Stimulated activated CD4-positive, alpha-beta T cell treated with anti-CD3 and anti-CD28 coated beads, Interleukin-1b, Interleukin-23, amount 100 ng/mL, for 1 hour (primary cell): ENCODE data around the gene ZBTB20.

Experiments
- DNase-seq, 2 donors: peaks; one replicate each; pipeline ENCODE4 v3.0.0-alpha.2; 2020; ENCODE audit warnings: low read depth in 2 of 2

Gene ZBTB20

DNA sequence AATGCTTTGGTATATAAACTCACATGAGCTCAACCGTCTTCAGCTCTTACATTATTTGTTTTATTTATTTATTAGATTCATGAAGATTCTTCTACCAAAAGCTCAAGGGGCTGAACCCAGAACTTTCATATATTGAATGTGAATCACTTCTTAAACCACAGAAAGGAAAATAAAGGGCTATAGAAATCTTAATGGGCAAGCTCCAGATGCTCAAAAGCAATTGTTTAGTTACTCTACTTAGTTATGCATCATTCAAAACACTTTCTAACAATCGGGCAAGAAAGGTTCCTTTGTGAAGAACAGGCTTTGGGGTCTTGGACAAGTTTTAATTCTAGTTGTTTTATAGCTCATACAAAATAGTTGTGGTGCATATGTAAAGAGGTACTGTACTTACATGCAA is 473.1 kb downstream of the ZBTB20 start:
- DNase-seq, result no peak

DNA sequence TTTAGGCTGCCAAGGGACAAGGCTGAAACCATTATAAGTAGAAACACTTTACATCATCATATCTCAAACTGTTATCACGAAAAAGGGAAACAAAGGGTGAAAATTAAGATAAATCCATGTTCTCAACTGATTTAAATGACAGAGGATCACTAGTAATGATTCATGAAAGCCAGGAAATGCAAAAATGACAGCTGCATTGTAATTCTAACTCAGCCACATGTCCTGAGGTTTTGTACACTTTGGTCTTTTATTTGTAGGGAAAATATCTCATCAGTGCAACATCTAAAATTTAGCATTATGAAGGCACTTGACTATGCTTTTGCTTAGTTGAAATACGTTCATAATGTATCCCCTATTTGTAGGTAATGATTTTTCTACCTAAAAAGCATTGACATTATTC is 473.6 kb downstream of the ZBTB20 start:
- DNase-seq, result no peak

DNA sequence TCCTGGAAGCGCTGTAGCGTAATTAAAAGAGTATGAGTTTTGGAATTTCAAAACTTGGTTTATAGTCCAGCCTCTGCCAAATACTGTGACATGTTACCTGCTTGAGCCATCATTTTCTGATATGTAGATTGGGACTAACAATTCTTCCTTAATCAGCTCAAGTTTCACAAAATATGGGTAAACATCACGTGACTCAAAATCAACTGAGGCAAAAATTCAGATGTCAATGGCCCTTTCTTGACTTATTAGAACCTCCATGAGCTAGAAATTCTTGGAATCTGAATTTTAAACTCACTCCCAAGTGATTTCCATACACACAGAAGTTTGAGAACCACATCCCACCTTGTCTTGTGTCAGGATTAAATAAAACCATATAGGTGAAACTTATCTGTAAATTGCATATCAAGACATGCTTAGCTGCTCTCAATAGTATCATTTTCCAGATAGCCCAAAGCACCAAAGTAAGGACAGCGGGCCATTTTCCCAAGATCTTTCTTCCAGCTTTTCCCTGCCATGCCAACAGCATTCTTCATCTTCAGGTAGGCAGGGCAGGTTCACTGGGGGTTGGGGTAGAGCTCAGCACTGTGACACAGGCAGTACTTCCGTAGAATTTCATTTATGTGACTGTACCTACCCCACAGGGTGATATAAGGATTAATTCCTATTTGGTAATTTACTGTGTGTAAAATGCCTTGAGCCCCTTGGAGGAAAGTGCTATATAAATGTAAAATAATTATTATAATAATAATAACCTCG is 474.2 kb downstream of the ZBTB20 start:
- no peak for DNase-seq

DNA sequence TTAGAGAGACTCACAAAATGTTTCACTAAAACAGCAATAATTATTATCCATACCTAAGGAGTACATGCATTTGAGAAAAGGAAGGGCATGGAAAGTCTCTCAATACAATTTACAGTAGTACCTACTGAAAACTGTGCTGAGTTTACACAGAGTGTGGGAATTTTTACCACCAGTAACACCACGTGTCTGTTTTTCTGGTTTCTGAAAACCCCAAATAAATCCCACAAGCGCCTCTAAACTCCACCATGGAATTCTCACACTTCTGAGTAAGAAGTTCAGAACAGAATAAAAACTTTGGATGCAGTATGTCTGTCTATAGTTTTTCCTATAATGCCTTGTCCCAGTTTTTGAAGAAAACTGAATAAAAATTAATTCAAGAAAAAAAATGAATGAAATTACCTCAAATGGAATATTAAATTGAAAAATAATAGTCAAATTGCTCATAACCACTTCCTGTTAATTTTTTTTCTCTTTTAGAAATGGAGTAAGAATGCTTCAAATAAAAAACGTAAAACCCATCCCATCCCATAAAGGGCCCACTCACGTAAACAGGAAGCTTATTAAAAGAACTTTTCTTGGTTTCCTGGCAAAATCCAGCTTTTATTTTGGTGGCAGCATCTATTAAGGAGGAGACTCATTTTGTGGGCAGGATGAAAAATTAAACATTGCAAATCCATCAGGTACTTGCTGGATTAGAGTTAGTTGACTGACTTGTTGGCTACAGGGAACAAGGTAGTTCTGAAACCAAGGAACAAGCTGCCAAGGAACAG is 475.2 kb downstream of the ZBTB20 start:
- DNase-seq, result no peak

DNA sequence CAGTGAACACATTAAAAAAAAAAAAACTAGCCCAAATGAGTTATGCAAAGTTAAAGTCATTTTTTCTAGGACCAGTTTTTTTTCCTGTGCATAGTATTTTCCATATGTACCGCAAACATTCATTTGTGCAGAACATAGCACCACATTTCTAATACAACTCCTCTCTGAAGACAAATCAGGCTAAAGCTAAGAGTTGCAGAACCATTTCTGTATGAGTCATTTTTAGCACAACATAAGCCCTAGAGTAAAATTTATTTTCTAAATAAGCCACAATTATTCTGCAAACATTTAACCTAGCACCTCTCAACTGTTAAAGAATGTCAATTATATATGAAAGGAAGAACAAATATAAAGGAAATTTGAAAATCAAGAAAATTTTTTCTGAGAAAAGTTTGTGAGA is 477.5 kb downstream of the ZBTB20 start:
- no peak for DNase-seq

DNA sequence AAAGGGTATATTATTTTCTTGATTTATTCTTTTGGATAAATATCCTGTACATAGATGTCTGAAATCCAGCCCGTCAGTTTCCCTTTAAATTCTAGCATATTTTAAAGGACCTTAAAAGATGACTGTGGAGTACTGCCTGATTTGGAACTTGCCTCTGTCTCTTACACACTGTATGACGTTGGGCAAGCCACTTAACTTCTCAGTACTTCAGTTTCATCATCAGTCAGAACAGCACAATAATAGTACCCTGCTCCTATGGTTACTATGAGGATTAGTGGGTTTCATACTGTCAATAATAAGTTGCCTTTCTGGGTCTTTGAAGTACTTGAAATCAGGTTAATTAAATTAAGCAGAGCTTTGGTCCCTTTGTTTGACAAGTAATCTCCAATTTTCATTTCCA is 479.0 kb downstream of the ZBTB20 start:
- DNase-seq, result no peak

DNA sequence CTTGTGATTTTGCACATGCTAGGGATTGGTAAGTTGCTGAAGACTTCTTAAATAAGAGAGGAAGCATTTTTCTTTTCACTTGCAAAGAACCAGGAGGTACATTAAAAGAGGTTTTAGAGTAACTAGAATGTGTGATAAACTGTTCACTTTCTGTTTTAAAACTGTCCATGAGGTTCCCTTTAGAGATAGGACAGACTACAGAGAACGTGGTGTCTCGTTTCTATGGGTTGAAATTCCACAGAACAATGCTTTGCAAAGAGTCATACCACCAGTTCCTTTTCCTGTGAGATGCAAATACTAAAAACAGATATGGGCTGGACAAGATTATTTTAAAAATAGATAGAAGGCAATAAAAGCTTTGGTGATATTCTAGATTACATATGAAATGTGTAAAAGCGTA is 480.5 kb downstream of the ZBTB20 start:
- no peak for DNase-seq

DNA sequence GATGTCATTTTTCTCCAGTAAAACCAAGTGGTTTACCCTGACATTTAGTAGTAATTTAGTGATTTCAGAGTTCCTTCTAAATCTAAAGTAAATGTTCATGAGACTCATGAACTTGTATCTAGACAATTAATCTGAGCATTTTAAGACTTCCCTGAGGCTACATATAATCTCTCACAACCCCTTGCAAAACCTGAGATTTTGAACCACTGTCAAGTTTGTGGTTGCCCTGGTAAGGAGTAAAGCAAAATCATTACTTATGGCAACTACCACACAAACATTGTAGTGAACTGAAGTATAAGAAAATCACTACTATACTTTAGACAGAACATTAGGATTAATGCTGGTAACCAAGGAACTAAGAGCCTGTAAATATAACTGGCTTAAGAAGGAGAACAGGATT is 483.1 kb downstream of the ZBTB20 start:
- no peak for DNase-seq

DNA sequence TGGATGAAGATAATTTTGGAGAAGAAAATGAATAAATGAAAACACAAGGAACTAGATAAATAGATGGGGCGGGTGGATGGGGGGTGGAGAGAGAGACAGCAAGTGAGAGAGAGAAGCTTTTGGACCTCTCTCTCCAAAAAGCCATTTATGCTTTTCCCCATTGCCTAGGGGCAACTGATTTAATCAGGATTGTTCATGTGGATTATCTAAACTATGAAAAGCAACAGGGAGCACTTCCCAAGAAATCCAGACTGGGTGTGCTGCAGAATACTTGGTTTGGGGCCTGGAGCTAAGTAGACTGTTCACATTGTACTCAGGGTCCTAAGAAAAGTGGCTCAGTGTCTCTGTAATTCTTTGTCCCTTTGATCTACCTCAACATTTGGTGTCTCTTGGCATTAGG is 486.3 kb downstream of the ZBTB20 start:
- no peak for DNase-seq

DNA sequence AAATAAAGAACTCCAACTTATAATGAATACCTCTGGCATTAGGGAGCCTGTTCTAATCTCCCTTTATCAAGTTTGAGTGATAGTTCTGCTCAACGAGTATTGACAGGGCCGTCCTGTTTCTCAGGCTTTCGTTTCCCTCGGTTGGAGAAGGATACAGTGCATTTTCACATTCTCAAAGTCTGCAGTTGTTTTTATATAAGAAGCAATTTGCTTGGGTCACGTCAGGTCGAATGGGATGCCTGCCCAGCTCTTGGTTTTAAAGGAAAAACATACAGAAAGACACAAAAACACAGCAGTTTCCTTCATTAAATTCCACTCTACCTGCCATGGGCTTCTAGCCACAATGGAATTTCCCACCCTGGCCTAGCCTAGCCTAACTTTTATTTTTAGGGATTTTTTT is 487.0 kb downstream of the ZBTB20 start:
- no peak for DNase-seq

DNA sequence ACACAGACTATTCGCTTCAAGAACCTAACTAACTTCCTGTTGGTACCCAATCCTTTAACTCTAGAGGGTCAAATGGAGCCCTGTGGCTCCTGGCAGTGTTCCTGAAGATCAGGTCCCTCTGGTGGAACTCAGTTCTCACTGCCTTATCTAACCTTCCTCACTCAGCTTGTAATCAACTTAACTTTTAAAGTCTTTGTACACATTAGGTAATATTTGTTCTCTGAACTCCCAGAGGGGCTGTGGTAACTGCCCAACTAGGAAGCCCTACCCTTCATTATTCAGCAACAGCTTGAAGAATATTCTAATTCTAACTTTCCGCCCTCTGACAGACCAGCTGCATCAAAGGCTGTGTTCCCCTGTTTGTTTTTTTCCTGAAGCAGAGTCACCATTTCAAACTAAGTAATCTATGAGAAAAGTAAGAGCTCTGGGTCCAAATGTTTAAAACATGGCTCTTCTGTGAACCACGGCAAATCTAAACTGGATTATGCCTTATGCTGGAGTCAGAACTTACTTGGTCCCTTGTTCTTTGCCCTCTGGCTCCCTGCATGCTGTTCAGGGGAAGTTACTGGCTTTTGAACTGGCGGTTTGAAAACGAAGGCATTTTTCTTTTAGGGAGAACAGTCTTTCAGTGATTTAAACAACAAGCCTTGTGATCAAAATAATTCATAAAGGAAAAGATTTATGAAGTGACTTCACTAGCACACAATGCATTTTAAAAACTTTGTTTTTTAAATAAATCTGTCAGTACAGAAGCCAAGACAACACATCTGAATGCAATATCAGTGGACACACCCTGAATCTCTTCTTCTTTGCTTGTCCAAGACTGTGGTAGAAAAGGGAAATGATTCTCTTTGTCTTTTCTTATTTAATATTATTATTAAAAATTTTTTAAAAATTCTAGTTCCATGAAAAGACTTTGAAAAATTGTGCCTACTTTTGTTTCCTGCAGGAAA is 487.7 kb downstream of the ZBTB20 start:
- DNase-seq, result no peak

DNA sequence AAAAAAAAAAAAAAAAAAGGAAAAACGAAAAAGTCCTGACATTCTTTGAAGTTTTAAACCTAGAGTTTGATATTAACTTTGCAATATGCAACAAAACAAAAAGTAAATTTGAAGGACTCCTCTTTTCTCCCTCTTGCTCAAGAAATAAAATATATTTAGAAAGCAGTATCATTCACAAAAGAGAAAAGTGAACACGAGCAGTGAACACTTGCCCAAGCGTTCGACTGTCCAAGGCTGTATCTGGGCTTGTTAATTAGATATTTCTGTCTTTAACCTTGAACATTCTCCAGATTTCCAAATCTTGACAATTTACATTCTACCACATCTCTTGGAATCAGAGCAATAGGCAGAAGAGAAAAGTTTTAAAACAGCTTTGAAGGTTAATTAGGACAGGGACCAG is 495.5 kb downstream of the ZBTB20 start:
- no peak for DNase-seq

DNA sequence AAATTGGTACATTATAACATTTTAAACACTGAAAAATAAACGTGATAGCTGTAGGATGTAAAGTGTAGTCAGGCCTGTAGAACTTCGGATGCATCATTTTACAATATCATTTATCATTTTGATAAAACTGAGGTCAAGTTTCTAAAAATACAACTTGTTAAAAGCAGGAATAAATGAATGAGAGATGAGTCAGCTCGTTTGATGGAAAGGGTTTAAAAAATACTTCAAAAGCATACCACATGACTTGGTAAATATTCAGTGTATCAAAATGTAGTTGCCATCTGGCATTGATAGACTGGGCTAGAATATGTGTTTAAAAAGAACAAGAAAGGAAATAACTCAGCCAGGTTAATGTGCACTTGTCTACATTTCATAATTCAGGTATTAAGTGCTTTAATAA is 496.3 kb downstream of the ZBTB20 start:
- no peak for DNase-seq

DNA sequence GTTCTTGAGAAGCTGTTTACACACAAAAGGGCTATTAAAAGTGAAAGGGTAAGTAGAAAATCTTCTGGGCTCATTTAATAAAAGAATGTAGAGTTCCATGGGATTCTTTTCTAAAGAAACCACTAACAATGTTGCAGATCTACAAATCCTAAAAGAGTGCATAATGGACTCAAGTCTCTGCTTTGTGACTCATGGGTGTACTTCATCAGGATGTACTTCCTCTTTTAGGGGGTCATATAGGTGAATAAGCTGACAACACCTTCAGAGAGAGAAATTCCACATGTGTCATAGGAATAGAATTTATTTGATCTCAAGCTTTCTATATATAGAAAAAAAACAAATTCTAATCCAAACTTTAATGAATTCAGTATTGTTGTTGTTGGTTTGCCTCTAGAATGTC is 497.8 kb downstream of the ZBTB20 start:
- no peak for DNase-seq

DNA sequence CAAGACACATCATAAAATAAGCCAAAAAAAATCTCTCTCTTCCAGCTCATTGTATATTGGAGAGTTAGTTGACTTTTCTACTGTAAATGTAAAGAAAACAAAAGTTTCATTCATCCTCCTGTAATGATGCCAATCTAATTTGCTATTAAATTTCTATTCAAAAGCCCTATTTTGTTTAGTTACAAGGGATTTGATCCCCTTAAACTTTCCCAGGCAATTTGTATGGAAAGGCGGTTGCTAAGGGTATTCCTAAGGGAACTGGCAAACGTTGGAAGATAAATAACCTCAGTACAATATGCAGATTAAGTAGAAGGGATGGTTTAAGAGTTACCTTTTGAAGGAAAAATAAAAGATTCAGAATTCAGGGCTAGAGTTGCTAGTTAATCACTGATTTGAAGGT is 500.6 kb downstream of the ZBTB20 start:
- no peak for DNase-seq

DNA sequence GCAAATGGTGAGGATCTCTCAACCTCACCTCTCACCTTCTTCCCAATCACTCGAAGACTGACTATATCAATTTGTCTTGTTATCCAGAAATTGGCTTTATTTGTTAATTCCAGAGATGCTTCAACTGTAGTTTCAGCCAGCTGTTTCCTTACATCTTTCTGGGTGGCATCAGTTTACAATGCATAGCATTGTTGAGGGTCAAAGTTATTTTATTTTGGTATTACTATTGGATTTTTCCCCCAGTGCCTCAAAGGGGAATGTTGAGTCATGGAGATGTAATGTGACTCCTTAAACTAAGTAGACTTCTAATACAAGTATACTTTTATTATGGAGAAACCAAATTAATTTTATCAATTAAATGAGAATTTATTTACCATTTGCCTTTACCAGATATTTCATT is 501.7 kb downstream of the ZBTB20 start:
- DNase-seq, result no peak

DNA sequence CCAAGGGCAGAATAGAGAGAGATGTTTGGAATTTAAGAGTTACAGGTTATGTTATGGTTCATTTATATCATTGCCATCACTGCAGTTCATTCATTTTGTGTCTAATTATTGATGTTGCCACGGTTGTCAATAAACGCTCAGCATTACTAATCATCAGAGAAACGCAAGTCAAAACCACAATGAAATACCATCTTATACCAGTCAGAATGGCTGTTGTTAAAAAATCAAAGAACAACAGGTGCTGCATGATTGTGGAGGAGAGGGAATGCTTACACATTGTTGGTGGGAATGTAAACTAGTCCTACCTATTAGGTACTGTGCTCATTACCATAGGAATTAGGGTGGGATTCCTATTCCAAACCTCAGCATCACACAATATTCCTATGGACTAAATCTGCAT is 502.7 kb downstream of the ZBTB20 start:
- DNase-seq, result no peak

DNA sequence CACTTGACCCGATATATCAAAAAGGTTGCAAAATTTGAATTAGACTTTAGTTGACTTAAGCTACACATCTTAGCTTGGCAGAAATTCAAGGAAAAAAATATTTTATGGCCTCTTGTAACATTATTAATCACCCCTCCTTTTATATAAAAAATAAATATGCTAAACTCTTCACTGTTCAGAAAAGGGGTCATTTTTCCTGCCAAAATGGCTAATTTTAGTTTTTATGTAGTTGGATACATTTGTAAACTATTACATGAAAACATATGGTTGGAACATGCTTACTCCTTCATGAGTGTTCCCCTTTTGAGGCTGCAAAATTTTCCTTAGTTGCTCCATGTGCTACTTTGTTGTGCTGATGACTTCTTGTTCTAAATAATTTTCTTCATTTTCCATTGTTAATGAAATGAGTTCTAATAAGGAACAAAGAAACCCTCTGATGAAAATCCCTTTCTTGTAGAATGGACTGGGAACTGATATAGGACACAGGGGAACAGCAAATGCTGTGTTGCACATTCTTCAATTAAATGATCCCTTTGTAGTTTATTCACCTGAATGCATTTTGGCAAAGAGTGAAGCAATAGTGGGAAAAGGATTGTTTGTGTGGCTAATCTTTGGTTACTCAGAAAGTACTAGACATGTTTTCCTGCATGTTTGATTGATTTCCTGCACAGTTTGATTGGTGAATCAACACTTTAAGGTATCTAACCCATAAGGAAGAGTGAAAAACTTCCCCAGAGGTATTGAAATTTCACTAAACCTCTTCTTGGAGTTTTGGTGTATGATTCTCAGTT is 503.9 kb downstream of the ZBTB20 start:
- no peak for DNase-seq

DNA sequence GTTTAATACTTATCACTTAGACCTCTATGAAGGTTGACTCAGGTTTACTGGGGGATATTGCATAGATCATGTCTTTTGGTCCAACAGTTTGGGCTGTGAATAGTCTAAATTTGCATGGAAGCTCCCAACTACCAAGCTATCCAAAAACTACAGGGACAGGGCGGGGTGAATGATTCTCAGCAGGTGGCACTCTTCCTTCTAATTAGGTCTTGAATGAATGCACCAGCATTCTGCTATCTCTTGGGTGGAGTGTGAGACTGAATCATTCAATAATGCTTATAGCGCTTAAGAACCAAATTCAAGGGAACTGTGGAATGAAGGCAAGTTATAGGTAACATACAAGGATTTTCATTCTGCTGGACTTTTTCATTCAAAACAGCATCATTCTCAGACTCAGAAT is 507.0 kb downstream of the ZBTB20 start:
- no peak for DNase-seq

DNA sequence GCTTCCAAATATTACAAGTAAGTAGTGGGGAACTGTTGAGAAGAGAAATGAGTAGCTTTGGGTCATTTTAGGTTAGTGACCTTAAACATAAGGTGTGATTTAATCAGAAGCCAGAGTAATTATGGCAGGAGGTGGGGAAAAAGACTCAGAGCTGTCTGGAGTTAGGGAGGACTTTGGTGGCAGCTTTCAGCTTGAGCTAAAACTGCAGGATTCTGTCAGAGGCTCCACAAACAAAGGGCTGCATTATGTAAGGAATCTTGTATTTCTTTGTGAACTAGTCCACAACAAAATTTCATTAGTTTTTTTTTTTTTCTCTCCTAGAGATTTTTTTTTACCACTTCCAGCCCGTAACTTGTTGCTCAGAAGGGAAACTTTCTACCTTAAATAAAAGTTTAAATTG is 507.9 kb downstream of the ZBTB20 start:
- no peak for DNase-seq

DNA sequence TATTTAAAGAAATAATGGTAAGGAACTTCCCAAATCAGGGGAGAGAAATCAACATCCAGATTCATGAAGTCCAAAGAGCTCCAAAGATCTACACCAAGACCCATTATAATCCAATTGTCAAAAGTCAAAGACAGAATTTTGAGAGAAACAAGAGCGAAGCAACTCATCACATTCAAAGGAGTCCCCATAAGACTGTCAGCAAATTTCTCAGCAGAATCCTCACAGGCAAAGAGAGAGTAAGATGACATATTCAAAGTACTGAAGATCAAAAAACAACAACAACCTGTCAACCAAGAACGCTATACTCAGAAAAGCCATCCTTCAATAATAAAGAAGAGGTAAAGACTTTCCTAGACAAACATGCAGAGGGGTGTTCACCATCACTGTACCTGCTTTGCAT is 511.2 kb downstream of the ZBTB20 start:
- no peak for DNase-seq

DNA sequence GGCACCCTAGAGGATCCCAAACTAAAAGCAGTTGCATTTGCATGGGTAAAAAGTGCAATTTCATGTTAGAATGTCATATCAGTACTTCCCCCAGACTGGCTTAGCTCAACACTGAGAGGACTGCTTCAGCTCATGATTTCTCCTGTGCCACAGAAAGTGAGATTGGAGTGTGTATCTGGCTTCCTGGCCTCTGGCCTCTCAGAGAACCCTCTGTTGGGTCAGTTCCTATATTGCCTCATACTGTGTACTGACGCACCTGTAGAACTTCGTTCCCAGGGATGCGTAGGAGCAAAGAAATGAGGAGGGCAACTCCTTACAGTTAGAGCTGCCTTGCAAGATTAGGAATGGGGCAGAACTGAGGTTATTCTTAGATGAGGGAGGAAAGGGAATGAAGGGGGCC is 512.5 kb downstream of the ZBTB20 start:
- no peak for DNase-seq
